Forelimb muscle (tissue), 1 donor: Measurements from ENCODE around the gene TMEM270. TPM values are rescaled to one million over a fixed set of nuclear protein-coding genes. Genes with fewer than 3 reads are reported as not detected.
"Not testable (repeated sequence)": the region's sequence is repeated elsewhere in the genome, so short reads cannot be mapped to it uniquely, and the experiment has no call there.

Source experiments
- DNase-seq: peaks from one replicate; pipeline ENCODE4 v3.0.0-alpha.2; 2013; ENCODE audit warnings: low read depth
- polyA plus RNA-seq: library from polyadenylated mRNA; unstranded; fragments of 120-200 nt; gene quantifications from one replicate; pipeline ENCODE4 v1.2.1, GENCODE V29; 2013; ENCODE audit not compliant: insufficient read length

The TMEM270 gene
- polyA plus RNA-seq, 1 donor, result not detected

- DNase-seq, result no peak
These were observed 8.5 kb upstream of the TMEM270 start for GRCh38 chr7:73852500-73852899.

GRCh38 chr7:73856941-73857340 is 4.0 kb upstream of the TMEM270 start:
- DNase-seq, result no peak

- no peak for DNase-seq
These were observed 2.2 kb upstream of the TMEM270 start for GRCh38 chr7:73858807-73859206.

GRCh38 chr7:73861305-73861704 is 346 bp downstream of the TMEM270 start:
- DNase-seq, result no peak

GRCh38 chr7:73864981-73865711 is 4.2 kb downstream of the TMEM270 start:
- DNase-seq, result no peak

- DNase-seq, result no peak
These were observed 4.9 kb downstream of the TMEM270 start for GRCh38 chr7:73865738-73866445.

GRCh38 chr7:73866446-73866767 is 5.4 kb downstream of the TMEM270 start:
- DNase-seq, result no peak

- DNase-seq, result no peak
These were observed 8.2 kb downstream of the TMEM270 start for GRCh38 chr7:73869011-73869798.

GRCh38 chr7:73870041-73870492 is 9.1 kb downstream of the TMEM270 start:
- no peak for DNase-seq

- DNase-seq, result no peak
These were observed 10.4 kb downstream of the TMEM270 start for GRCh38 chr7:73871163-73872011.

- no peak for DNase-seq
These were observed 11.3 kb downstream of the TMEM270 start for GRCh38 chr7:73872056-73872908.

GRCh38 chr7:73876361-73876760 is 15.4 kb downstream of the TMEM270 start:
- no peak for DNase-seq

- no peak for DNase-seq
These were observed 16.0 kb downstream of the TMEM270 start for GRCh38 chr7:73876973-73877372.

GRCh38 chr7:73879977-73880681 is 19.2 kb downstream of the TMEM270 start:
- no peak for DNase-seq

- no peak for DNase-seq
These were observed 19.9 kb downstream of the TMEM270 start for GRCh38 chr7:73880755-73881328.

GRCh38 chr7:73881352-73882046 is 20.5 kb downstream of the TMEM270 start:
- no peak for DNase-seq

GRCh38 chr7:73882047-73882402 is 21.1 kb downstream of the TMEM270 start:
- DNase-seq, result no peak

- not testable (repeated sequence) for DNase-seq
These were observed 24.0 kb downstream of the TMEM270 start for GRCh38 chr7:73884867-73885422.
